Measurements from ENCODE around the gene SAMD4B.

The SAMD4B gene

DNA sequence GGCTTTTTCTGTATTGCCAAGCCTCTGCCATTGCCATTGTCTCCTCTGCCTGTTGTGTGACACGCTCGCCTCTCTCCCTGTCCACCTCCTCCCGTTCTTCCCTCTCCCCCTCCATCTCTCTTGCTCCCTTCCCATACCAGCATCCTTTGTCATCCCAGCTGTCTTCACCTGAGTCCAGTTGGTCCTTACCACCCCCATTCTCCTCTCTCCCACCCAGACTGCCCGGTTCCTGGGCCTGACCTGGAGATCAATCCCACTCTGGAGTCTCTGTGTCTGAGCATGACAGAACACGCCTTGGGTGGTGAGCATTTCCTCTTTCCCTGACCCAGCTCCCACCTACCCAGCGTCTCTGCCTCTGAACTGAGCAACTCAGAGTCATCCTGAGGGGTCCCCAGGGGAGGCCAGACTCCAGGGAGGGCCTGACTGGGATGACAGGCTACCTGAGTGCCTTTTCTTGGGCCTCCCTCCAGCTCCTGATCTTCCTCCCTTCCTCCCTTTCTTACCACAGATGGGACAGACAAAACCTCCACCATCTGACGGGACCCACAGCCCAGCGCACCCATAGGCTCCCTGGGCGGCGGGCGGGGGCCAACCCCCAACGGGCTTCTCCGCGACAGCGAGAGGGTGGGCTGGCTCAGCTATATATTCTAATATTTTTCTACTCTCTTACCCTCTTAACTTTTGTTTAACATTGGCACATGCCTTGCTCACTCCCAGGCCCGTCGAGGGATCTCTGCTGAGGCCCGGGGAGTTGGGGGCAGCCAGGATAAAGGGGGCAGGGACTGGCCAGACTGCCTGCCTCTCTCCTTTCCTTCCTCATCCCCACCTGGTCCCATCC lies 41.0 kb downstream of the SAMD4B start:
- Histone ChIP-seq H3K36me3 (ENCODE audit: control insufficient read depth, insufficient read depth, low read length) (peaks cover 94% of the 10 kb centered on the region), H3K27me3 (ENCODE audit: control insufficient read depth, insufficient read depth, low read length) (no peaks in the 10 kb centered on the region), H3K4me1 (ENCODE audit: control insufficient read depth, insufficient read depth, low read length) (no peaks in the 10 kb centered on the region), H3K4me3 (ENCODE audit: low read depth, low read length) (no peak overlapping the region), H3K9ac (ENCODE audit: low read length) (no peak overlapping the region), H3K27ac (ENCODE audit: low read depth, low read length) (no peak overlapping the region), H3K9me3 (ENCODE audit: control insufficient read depth, insufficient read depth, low read depth, low read length) (no peaks in the 10 kb centered on the region)

DNA sequence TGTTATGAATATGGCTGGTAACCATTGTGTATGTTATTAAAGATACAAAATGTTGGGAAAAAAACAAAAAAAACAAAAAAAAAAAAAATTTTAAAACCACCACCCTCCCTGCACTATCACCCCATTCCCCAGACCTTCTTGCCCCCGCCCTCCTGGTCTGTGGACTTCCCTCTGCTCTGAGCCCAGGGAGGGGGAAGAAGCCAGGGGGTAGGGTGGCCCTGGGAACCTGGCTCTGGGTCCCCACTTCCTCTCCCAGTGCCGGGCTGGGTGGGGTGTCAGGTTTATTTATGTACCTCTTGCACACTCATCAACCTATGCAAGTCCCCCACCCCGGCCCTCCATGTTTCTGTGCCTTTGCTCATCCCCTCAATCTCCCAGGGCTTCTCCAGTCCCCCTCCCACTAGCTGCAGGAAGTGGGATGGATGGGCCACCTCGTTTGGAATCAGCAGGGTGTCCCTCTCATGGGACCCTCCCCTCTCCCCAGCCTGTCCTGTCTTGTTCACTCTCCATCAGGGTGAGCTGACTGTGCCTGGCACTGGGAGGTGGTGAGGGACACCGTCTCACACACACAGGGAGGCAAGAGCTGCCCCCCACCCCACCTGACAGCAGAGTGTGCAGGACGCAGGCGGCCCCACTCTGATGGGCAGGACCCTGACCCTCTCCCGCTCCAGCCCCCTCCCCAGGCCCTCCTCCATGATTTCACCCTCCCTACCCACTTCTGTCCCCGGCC lies 42.8 kb downstream of the SAMD4B start:
- H3K4me1 ChIP-seq (ENCODE audit: control insufficient read depth, insufficient read depth, low read length) = peaks cover 3% of the 10 kb centered on the region; the same call in 1 of the 2 replicates
- H3K9ac ChIP-seq (ENCODE audit: low read length) = no peak overlapping the region
- H3K4me3 ChIP-seq (ENCODE audit: low read depth, low read length) = no peak overlapping the region
- peaks cover 92% of the 10 kb centered on the region for H3K36me3 ChIP-seq (ENCODE audit: control insufficient read depth, insufficient read depth, low read length)
- no peak overlapping the region for H3K27ac ChIP-seq (ENCODE audit: low read depth, low read length)
- no peaks in the 10 kb centered on the region for H3K9me3 ChIP-seq (ENCODE audit: control insufficient read depth, insufficient read depth, low read depth, low read length)
- H3K27me3 ChIP-seq (ENCODE audit: control insufficient read depth, insufficient read depth, low read length) = no peaks in the 10 kb centered on the region

DNA sequence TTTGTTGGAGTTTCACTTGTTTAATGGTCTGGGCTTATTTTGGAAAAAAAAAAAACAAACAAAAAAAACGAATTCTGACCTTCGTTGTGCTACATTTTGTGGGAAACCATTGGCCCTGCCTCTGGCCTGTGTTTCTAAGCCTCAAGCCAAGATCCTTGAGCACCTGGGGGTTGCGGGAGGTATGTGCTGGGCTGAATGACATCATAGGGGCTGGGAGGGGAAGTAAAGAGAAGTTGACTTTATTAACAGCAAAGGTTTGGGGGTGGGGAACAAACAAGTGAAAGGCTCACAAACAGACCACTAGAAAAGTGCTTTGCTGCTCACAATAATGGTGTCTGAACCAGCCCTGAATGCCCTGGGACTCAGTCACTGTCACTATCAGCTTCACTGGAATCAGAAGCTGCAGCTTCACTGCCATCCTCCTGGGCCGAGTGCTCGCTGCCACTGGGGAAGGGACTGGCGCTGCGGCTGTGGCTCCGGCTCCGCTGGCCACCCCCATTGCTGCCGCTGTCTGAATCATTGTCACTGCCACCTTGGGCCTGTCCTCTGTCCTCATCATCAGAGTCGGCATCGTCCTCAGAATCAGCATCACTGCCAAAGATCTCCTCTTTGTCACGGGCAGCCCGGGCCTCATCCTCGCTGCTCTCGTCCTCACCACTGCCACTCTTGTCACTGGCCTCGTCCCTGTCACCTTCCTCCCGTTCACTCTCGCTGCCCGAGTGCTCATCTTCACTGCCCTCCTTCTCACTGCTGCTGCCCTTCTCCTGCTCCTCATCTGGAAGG lies 43.6 kb downstream of the SAMD4B start:
- H3K4me1 ChIP-seq (ENCODE audit: control insufficient read depth, insufficient read depth, low read length) = peaks cover 5% of the 10 kb centered on the region; the same call in 1 of the 2 replicates
- H3K36me3 ChIP-seq (ENCODE audit: control insufficient read depth, insufficient read depth, low read length) = peaks cover 84% of the 10 kb centered on the region
- H3K9ac ChIP-seq (ENCODE audit: low read length) = no peak overlapping the region
- H3K9me3 ChIP-seq (ENCODE audit: control insufficient read depth, insufficient read depth, low read depth, low read length) = no peaks in the 10 kb centered on the region
- no peak overlapping the region for H3K27ac ChIP-seq (ENCODE audit: low read depth, low read length)
- H3K4me3 ChIP-seq (ENCODE audit: low read depth, low read length) = no peak overlapping the region
- no peaks in the 10 kb centered on the region for H3K27me3 ChIP-seq (ENCODE audit: control insufficient read depth, insufficient read depth, low read length)

DNA sequence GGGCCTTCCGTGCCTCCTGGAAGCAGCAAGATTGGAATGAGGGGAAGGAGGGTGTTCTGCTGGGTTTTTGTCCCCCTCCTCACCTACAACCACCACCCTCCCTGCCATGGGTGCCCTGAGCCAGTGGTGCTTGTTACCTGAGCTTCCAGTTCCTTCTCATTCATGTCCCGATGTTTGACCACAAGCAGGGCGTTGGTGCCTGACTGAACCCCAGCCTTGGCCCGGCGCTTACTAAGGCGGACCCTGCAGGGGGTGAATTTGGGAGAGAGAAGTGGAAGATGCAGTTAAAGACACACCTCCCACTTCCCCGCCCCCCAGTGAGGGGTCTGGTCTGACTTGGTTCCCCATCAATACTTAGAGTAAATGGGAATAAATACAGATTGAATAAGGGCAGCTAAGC lies 44.3 kb downstream of the SAMD4B start:
- no peaks in the 10 kb centered on the region for H3K9me3 ChIP-seq (ENCODE audit: control insufficient read depth, insufficient read depth, low read depth, low read length)
- H3K36me3 ChIP-seq (ENCODE audit: control insufficient read depth, insufficient read depth, low read length) = peaks cover 77% of the 10 kb centered on the region
- no peaks in the 10 kb centered on the region for H3K27me3 ChIP-seq (ENCODE audit: control insufficient read depth, insufficient read depth, low read length)
- H3K4me1 ChIP-seq (ENCODE audit: control insufficient read depth, insufficient read depth, low read length) = peaks cover 5% of the 10 kb centered on the region; the same call in 1 of the 2 replicates
- no peak overlapping the region for H3K27ac ChIP-seq (ENCODE audit: low read depth, low read length)
- no peak overlapping the region for H3K4me3 ChIP-seq (ENCODE audit: low read depth, low read length)
- no peak overlapping the region for H3K9ac ChIP-seq (ENCODE audit: low read length)

DNA sequence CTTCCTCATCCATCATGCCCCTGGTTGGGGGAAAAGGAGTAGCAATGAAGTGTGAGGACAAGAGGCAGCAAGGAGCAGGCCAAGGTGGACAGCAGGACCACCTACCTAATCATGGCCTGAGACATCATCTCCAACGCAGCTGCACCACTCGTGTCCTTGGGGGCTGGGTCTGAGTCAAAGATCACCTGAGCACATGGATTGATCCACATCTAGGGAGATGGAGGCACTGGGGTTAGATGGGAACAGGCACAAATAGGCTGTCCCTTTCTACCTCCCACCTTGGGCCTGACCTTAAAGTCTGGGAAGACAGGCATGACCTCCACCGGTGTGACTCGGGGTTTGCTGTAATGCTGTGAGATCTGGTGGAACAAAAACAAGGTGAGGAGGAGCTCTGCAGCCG lies 46.4 kb downstream of the SAMD4B start:
- Histone ChIP-seq H3K4me3 (ENCODE audit: low read depth, low read length) (no peak overlapping the region), H3K36me3 (ENCODE audit: control insufficient read depth, insufficient read depth, low read length) (peaks cover 61% of the 10 kb centered on the region), H3K4me1 (ENCODE audit: control insufficient read depth, insufficient read depth, low read length) (peaks cover 5% of the 10 kb centered on the region; the same call in 1 of the 2 replicates), H3K27ac (ENCODE audit: low read depth, low read length) (no peak overlapping the region), H3K27me3 (ENCODE audit: control insufficient read depth, insufficient read depth, low read length) (no peaks in the 10 kb centered on the region), H3K9ac (ENCODE audit: low read length) (no peak overlapping the region), H3K9me3 (ENCODE audit: control insufficient read depth, insufficient read depth, low read depth, low read length) (no peaks in the 10 kb centered on the region)

DNA sequence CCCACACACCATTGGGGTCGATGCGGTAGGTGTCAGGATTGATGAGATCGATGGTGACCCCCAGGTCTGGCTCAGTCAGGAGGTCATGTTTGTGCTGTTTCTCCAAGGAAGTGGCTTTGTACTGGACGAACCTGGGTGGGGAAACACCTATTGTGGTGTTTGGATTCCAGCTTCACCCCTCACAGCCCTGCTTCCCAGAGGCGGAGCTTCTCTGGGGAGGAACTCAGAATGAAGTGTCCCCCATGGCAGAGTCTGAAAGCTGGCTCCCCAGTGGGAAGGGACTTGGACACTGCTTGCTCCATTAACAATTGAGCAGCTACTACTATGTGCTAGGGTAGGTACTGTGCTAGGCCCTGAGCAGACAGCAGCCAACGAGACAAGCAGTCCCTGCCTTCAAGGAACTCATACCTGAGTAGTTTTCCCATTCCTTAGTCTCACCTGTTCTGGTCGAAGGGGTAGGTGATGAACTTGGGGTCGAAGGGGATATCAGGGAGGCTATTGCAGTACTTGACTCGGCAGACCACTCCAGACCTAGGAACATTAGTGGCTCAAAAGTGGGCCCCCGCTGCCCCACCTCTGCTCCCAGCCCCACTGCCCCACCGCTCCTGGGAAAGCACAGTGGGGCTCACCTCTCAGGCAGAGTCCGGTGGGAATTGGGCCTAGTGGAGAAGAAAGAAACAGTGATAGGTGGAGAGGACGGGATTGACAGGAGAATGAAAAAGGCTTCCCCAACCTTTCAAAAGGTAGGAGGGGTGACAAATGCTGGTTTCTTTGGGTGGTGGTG lies 47.6 kb downstream of the SAMD4B start:
- Histone ChIP-seq H3K9ac (ENCODE audit: low read length) (peak overlapping the region; percentile 93), H3K27ac (ENCODE audit: low read depth, low read length) (no peak overlapping the region), H3K9me3 (ENCODE audit: control insufficient read depth, insufficient read depth, low read depth, low read length) (no peaks in the 10 kb centered on the region), H3K4me3 (ENCODE audit: low read depth, low read length) (peak overlapping the region; percentile 71), H3K36me3 (ENCODE audit: control insufficient read depth, insufficient read depth, low read length) (peaks cover 59% of the 10 kb centered on the region), H3K4me1 (ENCODE audit: control insufficient read depth, insufficient read depth, low read length) (peaks cover 5% of the 10 kb centered on the region; the same call in 1 of the 2 replicates), H3K27me3 (ENCODE audit: control insufficient read depth, insufficient read depth, low read length) (no peaks in the 10 kb centered on the region)

DNA sequence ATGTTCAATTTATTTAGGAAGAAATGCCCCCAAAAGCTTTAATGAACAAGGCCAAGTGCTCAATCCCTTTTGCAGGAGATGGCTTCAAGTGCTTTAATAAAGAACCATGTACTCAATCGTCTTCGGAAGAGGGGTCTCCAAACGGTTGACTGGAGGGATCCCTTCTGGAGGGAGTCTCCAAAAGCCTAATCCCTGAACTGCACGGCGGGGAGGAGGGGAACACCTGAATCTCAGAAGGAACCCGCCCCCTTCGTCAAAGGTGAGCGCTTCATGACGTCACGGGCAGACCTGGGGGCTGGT lies 48.2 kb downstream of the SAMD4B start:
- Histone ChIP-seq H3K36me3 (ENCODE audit: control insufficient read depth, insufficient read depth, low read length) (peaks cover 59% of the 10 kb centered on the region), H3K27ac (ENCODE audit: low read depth, low read length) (peak overlapping the region; percentile 85), H3K4me1 (ENCODE audit: control insufficient read depth, insufficient read depth, low read length) (peaks cover 5% of the 10 kb centered on the region; the same call in 1 of the 2 replicates), H3K9ac (ENCODE audit: low read length) (peak overlapping the region; percentile 93), H3K9me3 (ENCODE audit: control insufficient read depth, insufficient read depth, low read depth, low read length) (no peaks in the 10 kb centered on the region), H3K27me3 (ENCODE audit: control insufficient read depth, insufficient read depth, low read length) (no peaks in the 10 kb centered on the region), H3K4me3 (ENCODE audit: low read depth, low read length) (peak overlapping the region; percentile 71)

DNA sequence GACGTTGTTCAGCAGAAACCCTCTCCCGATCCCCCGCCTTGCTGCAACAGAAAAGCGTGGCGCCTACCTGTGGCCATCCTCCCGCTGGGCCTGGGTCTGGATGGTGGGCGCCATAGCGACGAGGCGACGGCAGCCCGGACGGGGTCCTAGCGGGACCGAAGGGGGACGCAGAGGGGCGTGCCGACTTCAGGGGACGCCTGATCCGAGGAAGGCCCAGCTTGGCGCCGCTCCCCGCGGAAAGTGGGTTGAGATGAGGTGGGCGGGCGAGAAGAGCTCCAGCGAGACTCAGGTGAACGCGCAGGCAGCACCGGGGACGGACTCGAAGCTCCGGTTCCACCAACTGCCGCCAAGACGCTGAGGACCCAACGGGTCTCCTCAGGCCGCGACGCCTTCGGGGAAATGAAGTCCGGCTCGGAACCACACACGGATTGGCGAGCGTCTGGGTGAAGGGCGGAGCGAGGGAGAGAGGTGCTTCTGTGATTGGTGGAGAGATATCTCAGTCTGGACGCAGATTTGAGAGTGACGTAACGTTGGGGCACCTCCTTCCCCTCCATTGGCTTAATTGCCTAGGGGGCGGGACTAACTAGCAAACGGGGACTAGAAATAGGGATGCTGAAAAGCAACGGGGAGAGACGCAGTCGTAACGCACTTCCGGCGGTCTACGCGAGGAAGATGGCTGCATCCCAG lies 48.7 kb downstream of the SAMD4B start, which contains the start of the genes MED29 and PAF1:
Gene MED29 (plus strand): TSS at position 628 of the 687 bp plus-strand sequence. CDS start 45 bp downstream, at position 673.
Gene PAF1 (minus strand): TSS at position 356 of the 687 bp plus-strand sequence. CDS start 242 bp downstream, at position 114.
- Histone ChIP-seq H3K27ac (ENCODE audit: low read depth, low read length) (peak within 1 kb of the TSS; percentile 85), H3K36me3 (ENCODE audit: control insufficient read depth, insufficient read depth, low read length) (peaks cover 56% of the 10 kb centered on the region), H3K4me1 (ENCODE audit: control insufficient read depth, insufficient read depth, low read length) (peaks cover 5% of the 10 kb centered on the region; the same call in 1 of the 2 replicates), H3K4me3 (ENCODE audit: low read depth, low read length) (peak within 1 kb of the TSS; percentile 88), H3K9me3 (ENCODE audit: control insufficient read depth, insufficient read depth, low read depth, low read length) (no peaks in the 10 kb centered on the region), H3K27me3 (ENCODE audit: control insufficient read depth, insufficient read depth, low read length) (no peaks in the 10 kb centered on the region), H3K9ac (ENCODE audit: low read length) (peak within 1 kb of the TSS; percentile 93)

DNA sequence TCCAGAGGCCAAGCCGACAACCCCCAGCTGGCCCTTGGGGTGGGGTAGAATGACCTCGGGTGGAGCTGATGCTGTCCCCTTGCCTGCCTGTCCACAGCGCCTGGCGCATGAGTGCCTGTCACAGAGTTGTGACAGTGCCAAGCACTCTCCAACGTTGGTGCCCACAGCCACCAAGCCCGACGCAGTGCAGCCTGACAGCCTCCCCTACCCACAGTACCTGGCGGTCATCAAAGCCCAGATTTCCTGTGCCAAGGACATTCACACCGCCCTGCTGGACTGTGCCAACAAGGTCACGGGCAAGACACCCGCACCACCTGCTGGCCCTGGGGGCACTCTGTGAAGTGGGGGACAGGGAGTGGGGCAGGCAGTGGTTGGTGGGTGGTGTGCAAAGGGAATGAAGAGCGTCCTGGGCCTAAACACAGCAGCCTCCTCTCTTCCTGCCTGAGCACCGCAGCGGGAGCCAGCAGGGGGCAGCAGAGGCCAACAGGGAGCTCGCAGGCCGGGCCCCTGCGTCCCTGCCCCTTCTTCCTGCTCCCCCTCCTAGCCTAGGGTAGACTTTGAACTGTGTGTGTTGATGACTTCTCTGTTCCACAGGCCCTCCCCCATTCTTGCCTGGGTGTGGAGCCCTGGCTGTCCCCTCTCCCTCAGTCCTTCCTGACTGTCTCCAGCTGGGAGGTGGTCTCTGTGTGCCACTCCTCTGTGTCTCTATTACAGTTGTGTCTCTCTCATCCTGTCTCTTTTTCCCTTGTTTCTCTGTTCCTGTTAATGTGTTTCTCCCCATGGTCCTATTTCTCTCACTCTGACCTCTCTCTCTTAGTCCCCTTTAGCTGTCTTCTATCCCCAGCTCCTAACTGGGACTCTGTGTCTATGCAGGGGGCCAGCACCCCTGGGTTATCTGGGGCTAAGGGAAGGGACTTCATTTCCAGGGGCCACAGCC lies 55.4 kb downstream of the SAMD4B start:
- H3K9me3 ChIP-seq (ENCODE audit: control insufficient read depth, insufficient read depth, low read depth, low read length) = no peaks in the 10 kb centered on the region
- H3K9ac ChIP-seq (ENCODE audit: low read length) = peak overlapping the region; percentile 9
- H3K4me3 ChIP-seq (ENCODE audit: low read depth, low read length) = 0 out of 2 replicates have a peak overlapping the region, but pooled peaks have one; percentile 13
- peaks cover 28% of the 10 kb centered on the region for H3K4me1 ChIP-seq (ENCODE audit: control insufficient read depth, insufficient read depth, low read length)
- no peaks in the 10 kb centered on the region for H3K27me3 ChIP-seq (ENCODE audit: control insufficient read depth, insufficient read depth, low read length)
- H3K27ac ChIP-seq (ENCODE audit: low read depth, low read length) = peak overlapping the region; percentile 41; the same call in 1 of the 2 replicates
- H3K36me3 ChIP-seq (ENCODE audit: control insufficient read depth, insufficient read depth, low read length) = peaks cover 31% of the 10 kb centered on the region
